ENCODE measurements around the gene FAM89B. TPM values are rescaled to one million over a fixed set of nuclear protein-coding genes. Genes with fewer than 3 reads are reported as not detected.

FAM89B gene
- total RNA-seq, 2 experiments from 2014 or later, result 32.0 to 33.6 TPM

- Mint-ChIP-seq H3K27ac (no peak overlapping the region), H3K27me3 (ENCODE audit: low read depth) (no peaks in the 10 kb centered on the region), H3K36me3 (ENCODE audit: low read depth) (peaks cover 25% of the 10 kb centered on the region), H3K4me3 (no peak overlapping the region), H3K9me3 (ENCODE audit: insufficient read depth) (no peaks in the 10 kb centered on the region), H3K4me1 (ENCODE audit: low read depth) (peaks cover 34% of the 10 kb centered on the region)
- ChIA-PET POLR2A (interaction anchor here (1.2 kb wide), 1 partner anchor 17 kb away, joined by 3 read pairs; the partner anchor contains the start of gene EHBP1L1), CTCF (interaction anchor here (0.8 to 12.3 kb wide), 9 partner anchors 10 to 630 kb away, joined by 3 to 172 read pairs (median 12); partner anchors contain the start of genes EHBP1L1, PCNX3 and ZNRD2)
- no peak for ATAC-seq
- DNase-seq, result no peak
These were observed 19.9 kb downstream of the FAM89B start for GRCh38 chr11:65591939-65592857.

GRCh38 chr11:65592858-65593517 is 20.6 kb downstream of the FAM89B start:
- Mint-ChIP-seq H3K27ac (no peak overlapping the region), H3K9me3 (ENCODE audit: insufficient read depth) (no peaks in the 10 kb centered on the region), H3K4me3 (no peak overlapping the region), H3K36me3 (ENCODE audit: low read depth) (peaks cover 21% of the 10 kb centered on the region), H3K4me1 (ENCODE audit: low read depth) (peaks cover 26% of the 10 kb centered on the region), H3K27me3 (ENCODE audit: low read depth) (no peaks in the 10 kb centered on the region)
- ATAC-seq, result no peak
- ChIA-PET POLR2A (interaction anchor here (1.3 to 1.5 kb wide), 2 partner anchors 10 to 11 kb away, joined by 3 to 4 read pairs; no protein-coding TSS in a partner anchor), CTCF (interaction anchor here (0.8 to 12.3 kb wide), 17 partner anchors 11 to 631 kb away, joined by 3 to 172 read pairs (median 9); partner anchors contain the start of genes EHBP1L1, FAM89B, PCNX3 and SCYL1)
- no peak for DNase-seq

GRCh38 chr11:65593518-65594414 is 21.4 kb downstream of the FAM89B start:
- peak overlapping the region; percentile 63 for H3K27ac Mint-ChIP-seq

GRCh38 chr11:65595131-65595530 is 22.8 kb downstream of the FAM89B start:
- ATAC-seq (no peak), DNase-seq (no peak)
- H3K9me3 Mint-ChIP-seq (ENCODE audit: insufficient read depth), result no peaks in the 10 kb centered on the region
- peaks cover 18% of the 10 kb centered on the region for H3K36me3 Mint-ChIP-seq (ENCODE audit: low read depth)
- peak overlapping the region; percentile 53 for H3K27ac Mint-ChIP-seq
- H3K27me3 Mint-ChIP-seq (ENCODE audit: low read depth), result no peaks in the 10 kb centered on the region
- peaks cover 12% of the 10 kb centered on the region for H3K4me1 Mint-ChIP-seq (ENCODE audit: low read depth)
- ChIA-PET POLR2A (interaction anchor here (0.6 to 0.8 kb wide), 2 partner anchors 20 to 25 kb away, joined by 3 read pairs; partner anchors contain the start of gene PCNX3), CTCF (interaction anchor here (1.3 to 12.3 kb wide), 9 partner anchors 9 to 52 kb away, joined by 3 to 172 read pairs (median 16); partner anchors contain the start of genes EHBP1L1 and PCNX3)
- no peak overlapping the region for H3K4me3 Mint-ChIP-seq

More at GRCh38 chr11:65593518-65594414, 21.4 kb downstream of the FAM89B start:
- ChIA-PET POLR2A (interaction anchor here (1.1 to 1.5 kb wide), 4 partner anchors 9 to 21 kb away, joined by 3 to 4 read pairs (median 3); partner anchors contain the start of gene EHBP1L1), CTCF (interaction anchor here (0.7 to 12.3 kb wide), 22 partner anchors 10 to 429 kb away, joined by 3 to 172 read pairs (median 7); partner anchors contain the start of genes EHBP1L1, FAM89B, PCNX3 and SCYL1)
- H3K9me3 Mint-ChIP-seq (ENCODE audit: insufficient read depth), result no peaks in the 10 kb centered on the region
- no peak overlapping the region for H3K4me3 Mint-ChIP-seq
- ATAC-seq (peak; percentile 73), DNase-seq (peak; percentile 64)
- peaks cover 18% of the 10 kb centered on the region for H3K4me1 Mint-ChIP-seq (ENCODE audit: low read depth)
- H3K36me3 Mint-ChIP-seq (ENCODE audit: low read depth), result peaks cover 16% of the 10 kb centered on the region
- H3K27me3 Mint-ChIP-seq (ENCODE audit: low read depth), result no peaks in the 10 kb centered on the region

- Mint-ChIP-seq H3K27me3 (ENCODE audit: low read depth) (no peaks in the 10 kb centered on the region), H3K36me3 (ENCODE audit: low read depth) (peaks cover 15% of the 10 kb centered on the region), H3K4me3 (no peak within 1 kb of the TSS), H3K27ac (peak within 1 kb of the TSS; percentile 53), H3K4me1 (ENCODE audit: low read depth) (peaks cover 10% of the 10 kb centered on the region), H3K9me3 (ENCODE audit: insufficient read depth) (no peaks in the 10 kb centered on the region)
- POLR2A ChIA-PET, result interaction anchor here (0.8 to 0.9 kb wide), 2 partner anchors 19 to 46 kb away, joined by 3 read pairs; partner anchors contain the start of gene PCNX3
- DNase-seq (no peak), ATAC-seq (no peak)
- CTCF ChIA-PET, result interaction anchor here (1.3 to 12.3 kb wide), 6 partner anchors 13 to 52 kb away, joined by 3 to 172 read pairs (median 20); partner anchors contain the start of gene EHBP1L1
These were observed 23.4 kb downstream of the FAM89B start, which contains the start of gene KCNK7 for GRCh38 chr11:65595543-65596281. Gene KCNK7 (minus strand): TSS chr11:65595800. CDS start chr11:65595772, 28 bp downstream.

GRCh38 chr11:65596520-65596919 is 24.2 kb downstream of the FAM89B start:
- no peak for DNase-seq
- H3K36me3 Mint-ChIP-seq (ENCODE audit: low read depth), result peaks cover 17% of the 10 kb centered on the region
- ATAC-seq, result no peak
- CTCF ChIA-PET, result interaction anchor here (12.3 kb wide), 1 partner anchor 53 kb away, joined by 172 read pairs; no protein-coding TSS in a partner anchor
- no peak overlapping the region for H3K4me3 Mint-ChIP-seq
- peaks cover 10% of the 10 kb centered on the region for H3K4me1 Mint-ChIP-seq (ENCODE audit: low read depth)
- H3K27ac Mint-ChIP-seq, result peak overlapping the region; percentile 43
- no peaks in the 10 kb centered on the region for H3K9me3 Mint-ChIP-seq (ENCODE audit: insufficient read depth)
- H3K27me3 Mint-ChIP-seq (ENCODE audit: low read depth), result no peaks in the 10 kb centered on the region
- POLR2A ChIA-PET, result no interaction called here

- DNase-seq (no peak), ATAC-seq (no peak)
- CTCF ChIA-PET, result interaction anchor here (1.2 to 1.6 kb wide), 2 partner anchors 10 to 86 kb away, joined by 3 to 4 read pairs; no protein-coding TSS in a partner anchor
- Mint-ChIP-seq H3K4me3 (no peak overlapping the region), H3K27ac (no peak overlapping the region), H3K36me3 (ENCODE audit: low read depth) (peaks cover 19% of the 10 kb centered on the region), H3K4me1 (ENCODE audit: low read depth) (peaks cover 10% of the 10 kb centered on the region), H3K27me3 (ENCODE audit: low read depth) (no peaks in the 10 kb centered on the region), H3K9me3 (ENCODE audit: insufficient read depth) (no peaks in the 10 kb centered on the region)
- POLR2A ChIA-PET, result no interaction called here
These were observed 25.9 kb downstream of the FAM89B start for GRCh38 chr11:65598258-65598699.

- ATAC-seq (no peak), DNase-seq (no peak)
- H3K4me1 Mint-ChIP-seq (ENCODE audit: low read depth), result peaks cover 10% of the 10 kb centered on the region
- H3K4me3 Mint-ChIP-seq, result no peak overlapping the region
- peaks cover 27% of the 10 kb centered on the region for H3K36me3 Mint-ChIP-seq (ENCODE audit: low read depth)
- CTCF ChIA-PET, result interaction anchor here (0.7 to 1.6 kb wide), 2 partner anchors 11 to 26 kb away, joined by 3 to 4 read pairs; no protein-coding TSS in a partner anchor
- no peaks in the 10 kb centered on the region for H3K27me3 Mint-ChIP-seq (ENCODE audit: low read depth)
- POLR2A ChIA-PET, result interaction anchor here (0.6 to 1.6 kb wide), 3 partner anchors 10 to 48 kb away, joined by 3 to 5 read pairs (median 3); partner anchors contain the start of gene PCNX3
- H3K9me3 Mint-ChIP-seq (ENCODE audit: insufficient read depth), result no peaks in the 10 kb centered on the region
- H3K27ac Mint-ChIP-seq, result no peak overlapping the region
These were observed 27.0 kb downstream of the FAM89B start for GRCh38 chr11:65599216-65599954.

- POLR2A ChIA-PET, result interaction anchor here (1.2 to 1.6 kb wide), 2 partner anchors 10 to 15 kb away, joined by 3 to 5 read pairs; partner anchors contain the start of gene PCNX3
- ATAC-seq (no peak), DNase-seq (no peak)
- Mint-ChIP-seq H3K9me3 (ENCODE audit: insufficient read depth) (no peaks in the 10 kb centered on the region), H3K27me3 (ENCODE audit: low read depth) (no peaks in the 10 kb centered on the region), H3K4me1 (ENCODE audit: low read depth) (peaks cover 8% of the 10 kb centered on the region), H3K36me3 (ENCODE audit: low read depth) (peaks cover 30% of the 10 kb centered on the region), H3K27ac (no peak overlapping the region), H3K4me3 (no peak overlapping the region)
- CTCF ChIA-PET, result interaction anchor here (0.7 to 1.1 kb wide), 2 partner anchors 24 to 27 kb away, joined by 3 read pairs; partner anchors contain the start of gene EHBP1L1
These were observed 27.6 kb downstream of the FAM89B start for GRCh38 chr11:65599955-65600246.
